SK-N-MC (cell line): ENCODE data around the gene METTL1.

Experiments used
- EZH2 ChIP-seq: fragments of 200-600 bp; sonication (generic); IDR thresholded peaks from one replicate; pipeline ENCODE4 v1.6.1; 2017; ENCODE audit warnings: antibody characterized with exemption
- POLR2AphosphoS5 ChIP-seq: IDR thresholded peaks from 2 replicates; pipeline ENCODE4 v1.6.1; 2012; ENCODE audit warnings: mild to moderate bottlenecking, low read depth, low read length, borderline replicate concordance

GRCh38 chr12:57765003-57765697 is 6.8 kb downstream of the METTL1 start:
- TF ChIP-seq POLR2AphosphoS5 (no peak), EZH2 (peak; percentile 96)
